Mesenchymal stem cell (in vitro differentiated cells and primary cell): Measurements from ENCODE around the gene MTCH2.
A peak's percentile ranks its signal among the peaks of the same experiment; 100 is the strongest.

Source experiments
- DNase-seq: peaks from one replicate; pipeline ENCODE4 v3.0.0-alpha.2; 2013
- H2AFZ ChIP-seq: one replicate; pipeline ENCODE4 v1.6.1; 2013; ENCODE audit warnings: low read depth, mild to moderate bottlenecking, control low read depth, inconsistent platforms, low read length, moderate library complexity
- H2AK5ac ChIP-seq: 2 replicates; pipeline ENCODE4 v1.6.1; 2013; ENCODE audit warnings: low read length, moderate library complexity, mild to moderate bottlenecking, inconsistent platforms; ENCODE audit not compliant: severe bottlenecking
- H2BK120ac ChIP-seq: one replicate; pipeline ENCODE4 v1.6.1; 2013; ENCODE audit warnings: low read depth, mild to moderate bottlenecking, inconsistent platforms, low read length, moderate library complexity
- H2BK12ac ChIP-seq, 2 experiments: one replicate each; pipeline ENCODE4 v1.6.1; 2013; ENCODE audit warnings: inconsistent platforms in 2 of 2, low read length in 2 of 2, mild to moderate bottlenecking in 2 of 2, moderate library complexity in 2 of 2, control low read depth in 1 of 2
- H2BK15ac ChIP-seq: one replicate; pipeline ENCODE4 v1.6.1; 2013; ENCODE audit warnings: mild to moderate bottlenecking, low read depth, inconsistent platforms; ENCODE audit not compliant: poor library complexity, severe bottlenecking
- H2BK5ac ChIP-seq: 2 replicates; pipeline ENCODE4 v1.6.1; 2013; ENCODE audit warnings: low read depth, mild to moderate bottlenecking, low read length, control low read depth, inconsistent platforms; ENCODE audit not compliant: poor library complexity, severe bottlenecking
- H3K14ac ChIP-seq, 2 experiments: one replicate each; pipeline ENCODE4 v1.6.1; 2013; ENCODE audit warnings: inconsistent platforms in 2 of 2, low read length in 2 of 2, control low read depth in 1 of 2, mild to moderate bottlenecking in 1 of 2, moderate library complexity in 1 of 2
- H3K18ac ChIP-seq, 2 experiments: one replicate each; pipeline ENCODE4 v1.6.1; 2013; ENCODE audit warnings: inconsistent platforms in 2 of 2, low read length in 2 of 2, control low read depth in 1 of 2, low read depth in 1 of 2, mild to moderate bottlenecking in 1 of 2
- H3K23ac ChIP-seq, 2 experiments: one replicate each; pipeline ENCODE4 v1.6.1; 2013; ENCODE audit warnings: inconsistent platforms in 2 of 2, low read length in 2 of 2, mild to moderate bottlenecking in 2 of 2, moderate library complexity in 2 of 2, control low read depth in 1 of 2
- H3K27ac ChIP-seq: 2 replicates; pipeline ENCODE4 v1.5.1; 2013; ENCODE audit warnings: mild to moderate bottlenecking, moderate library complexity, low read length, control low read depth, inconsistent platforms; ENCODE audit not compliant: poor library complexity, severe bottlenecking
- H3K27me3 ChIP-seq, 2 experiments: 2 replicates each; pipeline versions ENCODE4 v1.6.1 to v1.7.0; 2013; ENCODE audit warnings: low read length in 2 of 2, mild to moderate bottlenecking in 2 of 2, moderate library complexity in 2 of 2, control low read depth in 1 of 2, inconsistent platforms in 1 of 2; ENCODE audit not compliant: control insufficient read depth in 1 of 2, insufficient read depth in 1 of 2
- H3K36me3 ChIP-seq, 2 experiments: 2 replicates each; pipeline versions ENCODE4 v1.6.1 to v1.7.0; 2013; ENCODE audit warnings: low read length in 2 of 2, control low read depth in 1 of 2, inconsistent platforms in 1 of 2, low read depth in 1 of 2, mild to moderate bottlenecking in 1 of 2; ENCODE audit not compliant: insufficient read depth in 2 of 2, control insufficient read depth in 1 of 2
- H3K4ac ChIP-seq, 2 experiments: one replicate each; pipeline ENCODE4 v1.6.1; 2013; ENCODE audit warnings: inconsistent platforms in 2 of 2, low read length in 2 of 2, mild to moderate bottlenecking in 2 of 2, moderate library complexity in 2 of 2, control low read depth in 1 of 2, low read depth in 1 of 2
- H3K4me1 ChIP-seq: 2 replicates; pipeline ENCODE4 v1.6.1; 2013; ENCODE audit warnings: low read depth, low read length, control low read depth; ENCODE audit not compliant: control insufficient read depth, insufficient read depth
- H3K4me2 ChIP-seq: 2 replicates; pipeline ENCODE4 v1.6.1; 2013; ENCODE audit warnings: low read length, mild to moderate bottlenecking, inconsistent platforms; ENCODE audit not compliant: poor library complexity, severe bottlenecking
- H3K4me3 ChIP-seq, 2 experiments: 2 replicates each; pipeline versions ENCODE4 v1.5.1 to v1.7.0; 2013; ENCODE audit warnings: low read length in 2 of 2, mild to moderate bottlenecking in 2 of 2, control low read depth in 1 of 2, low read depth in 1 of 2; ENCODE audit not compliant: insufficient read depth in 1 of 2
- H3K79me1 ChIP-seq: replicated peaks from 2 replicates; pipeline ENCODE4 v1.6.1; 2013; ENCODE audit warnings: mild to moderate bottlenecking, control low read depth, low read length, inconsistent platforms; ENCODE audit not compliant: poor library complexity, severe bottlenecking
- H3K9ac ChIP-seq: 2 replicates; pipeline ENCODE4 v1.7.0; 2013; ENCODE audit warnings: mild to moderate bottlenecking, low read length, moderate library complexity
- H3K9me3 ChIP-seq: 2 replicates; pipeline ENCODE4 v1.7.0; 2013; ENCODE audit warnings: mild to moderate bottlenecking, low read length; ENCODE audit not compliant: control insufficient read depth
- H4K8ac ChIP-seq: one replicate; pipeline ENCODE4 v1.6.1; 2013; ENCODE audit warnings: inconsistent platforms, mild to moderate bottlenecking, low read length, moderate library complexity
- H4K91ac ChIP-seq: one replicate; pipeline ENCODE4 v1.6.1; 2013; ENCODE audit warnings: mild to moderate bottlenecking, low read length, inconsistent platforms
- WGBS: methylation state at CpG from one replicate; pipeline ENCODE4 v1.1.7; 2013; ENCODE audit warnings: mixed read lengths; 5-methylcytosine and 5-hydroxymethylcytosine counted together

Gene MTCH2

GRCh38 chr11:47578524-47579494 lies 63.5 kb downstream of the MTCH2 start, which contains the start of the genes KBTBD4 and NDUFS3:
KBTBD4 (minus strand) TSS chr11:47578970; CDS start chr11:47578951, 19 bp downstream.
NDUFS3 (plus strand) TSS chr11:47579074; CDS start chr11:47579092, 18 bp downstream.
- Histone ChIP-seq H3K14ac (peak within 1 kb of the TSS; percentile 19 to 91), H4K91ac (peak within 1 kb of the TSS; percentile 87), H3K79me1 (peaks cover 23% of the 10 kb centered on the region), H2AK5ac (peak within 1 kb of the TSS; percentile 69), H3K23ac (peak within 1 kb of the TSS in 1 of 2 experiments; percentile 63), H2AFZ (peak within 1 kb of the TSS; percentile 94), H3K4ac (peak within 1 kb of the TSS; percentile 89 to 97), H3K4me1 (peaks cover 8% of the 10 kb centered on the region), H2BK12ac (peak within 1 kb of the TSS in 1 of 2 experiments; percentile 79), H3K9ac (peak within 1 kb of the TSS; percentile 93), H3K27me3 (no peaks in the 10 kb centered on the region), H4K8ac (peak within 1 kb of the TSS; percentile 95), H3K36me3 (peaks cover 45 to 61% of the 10 kb centered on the region in 2 experiments), H3K18ac (peak within 1 kb of the TSS; percentile 87 to 91), H2BK5ac (peak within 1 kb of the TSS; percentile 67), H3K9me3 (no peaks in the 10 kb centered on the region), H2BK120ac (peak within 1 kb of the TSS; percentile 51), H3K27ac (peak within 1 kb of the TSS; percentile 43), H3K4me3 (peak within 1 kb of the TSS; percentile 92 to 98), H3K4me2 (peak within 1 kb of the TSS; percentile 88), H2BK15ac (peak within 1 kb of the TSS; percentile 62)
- WGBS = under 1% methylated on average over 72 of the region's 72 CpGs
- peak; percentile 92 for DNase-seq

GRCh38 chr11:47577460-47578041 lies 64.8 kb downstream of the MTCH2 start:
- H2AFZ ChIP-seq = no peak overlapping the region
- peak overlapping the region in 1 of 2 experiments; percentile 98 for H3K4me3 ChIP-seq
- no peak overlapping the region for H3K4me2 ChIP-seq
- H3K27me3 ChIP-seq = no peaks in the 10 kb centered on the region
- H4K91ac ChIP-seq = no peak overlapping the region
- no peak overlapping the region for H2BK120ac ChIP-seq
- WGBS = 83% methylated on average over 13 of the region's 13 CpGs
- peak overlapping the region; percentile 77 for H4K8ac ChIP-seq
- no peak overlapping the region for H2BK15ac ChIP-seq
- H2BK5ac ChIP-seq = no peak overlapping the region
- no peak overlapping the region for H2BK12ac ChIP-seq
- peak overlapping the region; percentile 93 for H3K9ac ChIP-seq
- H3K36me3 ChIP-seq = peaks cover 43 to 61% of the 10 kb centered on the region in 2 experiments
- H3K18ac ChIP-seq = peak overlapping the region in 1 of 2 experiments; percentile 15
- H3K14ac ChIP-seq = no peak overlapping the region
- no peak for DNase-seq
- H3K23ac ChIP-seq = no peak overlapping the region
- no peak overlapping the region for H3K27ac ChIP-seq
- H3K4ac ChIP-seq = peak overlapping the region in 1 of 2 experiments; percentile 44
- H3K4me1 ChIP-seq = peaks cover 17% of the 10 kb centered on the region
- peaks cover 28% of the 10 kb centered on the region for H3K79me1 ChIP-seq
- no peaks in the 10 kb centered on the region for H3K9me3 ChIP-seq
- H2AK5ac ChIP-seq = peak overlapping the region; percentile 69

GRCh38 chr11:47573321-47573720 lies 69.0 kb downstream of the MTCH2 start:
- H3K27ac ChIP-seq = no peak overlapping the region
- DNase-seq = no peak
- H2AK5ac ChIP-seq = no peak overlapping the region
- peaks cover 46 to 67% of the 10 kb centered on the region in 2 experiments for H3K36me3 ChIP-seq
- H2BK12ac ChIP-seq = no peak overlapping the region
- no peak overlapping the region for H3K18ac ChIP-seq
- H2BK5ac ChIP-seq = no peak overlapping the region
- no peaks in the 10 kb centered on the region for H3K27me3 ChIP-seq
- no peak overlapping the region for H4K8ac ChIP-seq
- H2AFZ ChIP-seq = no peak overlapping the region
- H3K14ac ChIP-seq = no peak overlapping the region
- H3K4me3 ChIP-seq = no peak overlapping the region
- H2BK120ac ChIP-seq = no peak overlapping the region
- H3K23ac ChIP-seq = no peak overlapping the region
- no peaks in the 10 kb centered on the region for H3K9me3 ChIP-seq
- peaks cover 30% of the 10 kb centered on the region for H3K79me1 ChIP-seq
- no peak overlapping the region for H2BK15ac ChIP-seq
- H3K9ac ChIP-seq = peak overlapping the region; percentile 79
- H3K4me2 ChIP-seq = no peak overlapping the region
- no peak overlapping the region for H3K4ac ChIP-seq
- no peak overlapping the region for H4K91ac ChIP-seq
- H3K4me1 ChIP-seq = peaks cover 18% of the 10 kb centered on the region
- WGBS = 97% methylated on average over 11 of the region's 11 CpGs
